HS-27A (cell line): Measurements from ENCODE around the gene HTRA2.

Source experiments
- DNase-seq: peaks from one replicate; pipeline ENCODE4 v3.0.0-alpha.2; 2012; ENCODE audit warnings: low read depth, missing footprints

Gene HTRA2

GRCh38 chr2:74515981-74516633 is 13.6 kb upstream of the HTRA2 start:
- DNase-seq, result no peak

- DNase-seq, result no peak
These were observed 13.1 kb upstream of the HTRA2 start for GRCh38 chr2:74516650-74517049.

DNA sequence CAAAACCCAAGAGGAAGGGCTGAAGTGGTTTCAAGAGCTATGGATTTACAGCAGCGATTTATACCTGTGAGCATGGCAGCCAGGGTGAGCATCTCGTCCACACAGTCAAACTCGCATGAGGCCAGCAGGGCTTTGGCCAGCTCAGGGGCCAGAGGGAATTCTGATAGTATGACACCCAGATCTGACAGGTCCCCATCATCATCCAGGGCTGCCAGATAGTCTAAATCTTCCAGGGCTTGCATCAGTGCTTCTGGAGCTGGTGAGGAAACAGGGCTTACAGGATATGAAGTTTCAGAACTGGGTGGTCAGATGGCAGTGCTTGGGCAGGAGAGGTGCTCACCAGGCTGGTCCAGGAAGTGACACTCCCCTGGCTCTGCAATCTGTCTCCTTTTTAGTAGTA is 7.2 kb upstream of the HTRA2 start:
- no peak for DNase-seq

DNA sequence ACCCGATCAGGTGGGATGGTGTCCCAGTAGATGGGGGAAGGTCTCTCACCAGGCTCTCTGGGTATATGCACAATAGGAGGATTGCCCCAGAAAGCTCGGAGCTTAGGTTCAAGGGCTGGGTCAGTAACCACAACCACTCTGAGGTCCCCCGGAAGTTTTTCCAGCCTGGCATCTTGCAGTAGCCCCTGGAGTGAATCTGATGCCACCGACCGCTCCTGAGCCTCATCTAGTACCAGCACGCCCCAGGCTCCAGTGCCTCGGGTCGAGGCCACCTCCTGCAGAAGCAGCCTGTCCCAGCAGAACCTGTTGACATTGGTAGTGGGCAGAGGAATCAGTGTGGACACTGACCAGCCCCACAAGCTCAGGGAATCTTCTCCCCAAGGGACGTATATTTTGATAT is 5.7 kb upstream of the HTRA2 start:
- DNase-seq, result no peak

GRCh38 chr2:74524955-74525716 is 4.6 kb upstream of the HTRA2 start:
- DNase-seq, result no peak

DNA sequence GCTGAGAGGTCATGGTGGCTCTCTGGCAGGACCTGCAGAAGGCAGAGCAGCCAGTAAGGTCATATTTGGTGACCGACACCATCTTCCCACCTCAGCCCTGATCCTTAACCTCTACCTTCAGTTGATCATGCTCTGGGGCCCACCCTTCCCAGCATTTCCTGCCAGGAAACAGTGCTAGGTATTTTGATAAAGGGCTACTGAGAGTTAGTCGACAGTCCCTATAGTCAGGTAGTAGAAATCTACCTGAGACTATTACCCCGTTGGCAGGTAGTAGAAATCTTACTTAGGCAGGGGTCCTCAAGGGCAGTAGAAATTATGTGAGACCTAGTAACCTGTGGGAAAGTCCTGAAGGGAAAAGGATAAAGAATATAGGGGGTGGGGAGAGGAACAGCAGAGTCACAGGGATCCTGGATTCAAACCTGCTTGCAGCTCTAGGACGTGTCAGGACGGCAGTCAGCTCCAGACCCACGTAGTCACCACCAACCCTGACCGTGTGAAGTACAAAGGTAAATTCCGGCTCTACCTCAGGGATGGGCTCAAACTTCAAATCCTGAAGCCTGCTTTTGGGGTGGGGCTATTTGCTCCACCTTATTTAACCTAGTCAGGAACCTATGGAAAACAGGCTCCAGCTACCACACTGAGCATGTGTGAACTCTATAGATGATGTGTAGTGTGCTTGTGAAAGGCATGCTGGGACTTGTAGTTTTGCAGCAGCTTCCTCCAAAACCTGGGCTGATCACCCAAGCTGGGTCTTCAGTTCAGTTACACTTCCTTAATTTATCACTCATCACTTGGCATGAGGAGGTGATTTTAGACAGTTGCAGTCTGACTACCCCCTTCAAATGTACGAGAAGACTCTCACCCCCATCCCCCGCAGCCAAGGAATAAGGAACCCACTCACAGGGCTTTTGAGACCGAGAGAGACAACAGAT is 3.8 kb upstream of the HTRA2 start, which contains the start of gene DQX1:
TSS of gene DQX1 (minus strand) at position 515 of the 932 bp plus-strand sequence. CDS start at position 13, 502 bp downstream.
- DNase-seq, result no peak

DNA sequence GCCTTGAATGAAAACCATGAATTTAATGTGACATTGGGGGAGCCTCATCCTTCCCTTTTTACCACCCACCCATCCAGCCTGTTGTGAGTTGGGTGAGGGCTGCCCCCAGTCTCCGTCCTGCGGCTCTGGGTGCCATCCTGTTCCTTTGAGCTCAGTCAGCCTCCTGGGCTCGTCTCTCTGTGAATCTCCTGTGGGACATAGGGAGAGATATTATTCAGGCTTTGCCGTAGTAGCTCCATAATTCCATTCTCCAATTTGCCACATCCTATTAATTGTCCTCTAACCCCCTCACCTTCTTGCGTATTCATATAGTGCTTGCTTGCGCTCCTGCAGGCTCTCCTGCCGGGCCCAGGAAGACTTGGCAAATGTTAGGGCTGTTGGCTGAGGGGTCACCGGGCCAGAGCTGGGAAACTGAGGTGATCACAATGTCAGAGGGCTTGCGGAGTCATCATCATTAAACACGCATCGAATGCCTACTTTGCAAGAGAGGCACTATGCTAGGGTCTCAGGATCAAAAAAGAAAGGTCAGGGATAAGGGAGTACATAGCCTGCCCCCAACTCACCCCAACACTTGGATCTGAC is 3.0 kb upstream of the HTRA2 start:
- no peak for DNase-seq

- DNase-seq, result no peak
These were observed 2.0 kb upstream of the HTRA2 start for GRCh38 chr2:74527741-74528140.

DNA sequence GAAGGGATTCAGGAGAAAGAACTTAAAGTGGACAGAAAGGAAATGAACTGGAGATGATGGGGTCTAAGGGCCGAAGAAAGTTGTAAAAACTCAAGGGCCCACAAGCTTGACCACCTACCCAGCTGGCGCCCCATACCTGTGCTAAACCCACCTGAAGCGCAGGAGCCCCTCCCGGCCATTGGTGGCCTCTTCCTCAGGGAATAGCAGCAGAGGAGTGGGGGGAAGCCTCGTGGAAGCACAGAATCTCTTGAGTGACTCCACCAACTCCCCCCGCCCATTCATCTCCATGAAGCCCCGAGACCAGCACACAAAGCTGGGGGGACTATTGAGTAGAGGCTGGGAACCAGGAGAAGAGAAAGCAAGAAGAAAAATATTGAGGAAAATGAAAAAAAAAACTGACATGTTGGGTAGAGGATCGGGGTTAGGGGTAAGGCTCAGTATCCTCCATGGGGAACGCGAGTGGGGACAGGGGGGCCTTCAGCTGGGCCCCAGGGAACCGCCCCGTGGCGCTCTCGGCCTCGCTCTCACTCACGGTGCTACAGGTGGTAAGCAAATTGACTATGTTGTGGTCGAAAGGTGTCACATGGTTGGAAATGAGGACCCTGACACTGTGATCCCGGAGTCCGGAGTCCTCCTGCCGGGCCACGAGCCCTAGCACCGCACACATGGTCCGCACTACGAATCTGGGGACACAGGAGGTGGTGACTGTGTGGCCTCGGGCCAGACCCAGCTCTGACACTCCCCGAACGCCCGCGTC is 955 bp upstream of the HTRA2 start:
- DNase-seq, result no peak

GRCh38 chr2:74530239-74531187 is 780 bp downstream of the HTRA2 start:
- DNase-seq, result no peak

DNA sequence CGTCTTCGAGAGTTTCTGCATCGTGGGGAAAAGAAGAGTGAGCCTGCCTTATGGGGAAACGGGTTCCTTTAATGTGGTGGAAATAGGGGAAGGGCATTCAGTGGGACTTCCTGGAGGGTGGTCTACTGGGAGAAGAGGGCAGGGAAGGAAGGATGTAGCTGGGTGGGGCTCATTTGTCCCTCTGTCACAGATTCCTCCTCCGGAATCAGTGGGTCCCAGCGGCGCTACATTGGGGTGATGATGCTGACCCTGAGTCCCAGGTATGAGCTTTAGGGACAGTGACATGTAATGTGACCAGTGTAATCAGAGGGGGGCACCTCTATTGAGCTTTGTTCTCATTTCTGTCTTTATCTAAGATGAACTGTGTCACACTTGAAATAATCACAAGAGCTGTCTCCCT is 1.9 kb downstream of the HTRA2 start:
- DNase-seq, result no peak

DNA sequence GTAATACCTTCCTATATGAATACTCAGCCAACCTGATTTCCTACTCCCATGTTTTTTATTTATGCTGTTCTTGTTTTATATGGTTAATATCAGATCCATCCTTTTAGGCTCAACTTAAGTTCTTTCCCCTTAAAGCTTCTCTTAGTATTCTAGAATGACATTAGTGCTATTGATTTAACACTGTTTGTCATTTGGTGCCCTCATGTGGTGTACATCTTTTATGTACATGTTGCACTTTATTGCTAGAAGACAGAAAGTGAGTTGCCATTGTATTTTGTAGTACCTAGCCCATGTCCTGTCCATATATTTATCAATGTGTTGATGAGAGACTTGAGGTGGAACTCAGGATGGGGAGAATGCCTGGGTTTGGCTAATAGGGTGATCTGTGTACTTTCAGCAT is 2.5 kb downstream of the HTRA2 start:
- DNase-seq, result no peak

DNA sequence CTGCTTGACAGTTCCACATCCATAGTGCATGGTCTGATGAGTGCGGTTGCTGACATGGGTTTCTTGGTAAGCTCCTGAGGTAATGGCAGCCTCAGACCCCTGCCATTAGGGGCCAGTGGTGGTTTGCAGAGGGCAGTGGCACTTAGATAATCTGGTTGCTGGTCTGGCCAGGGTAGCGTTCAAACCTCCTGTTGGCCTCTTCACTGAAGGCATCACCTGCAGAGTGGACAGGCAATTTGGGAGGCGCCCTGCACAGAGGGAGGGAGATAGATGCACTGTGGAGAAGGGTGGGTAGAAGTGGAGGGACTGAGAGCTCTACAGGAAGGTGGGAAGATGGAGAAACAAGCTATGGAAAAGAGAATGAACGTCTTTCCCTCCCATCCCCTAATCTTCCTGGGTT is 3.7 kb downstream of the HTRA2 start:
- DNase-seq, result no peak

GRCh38 chr2:74534411-74534810 is 4.7 kb downstream of the HTRA2 start:
- DNase-seq, result no peak

DNA sequence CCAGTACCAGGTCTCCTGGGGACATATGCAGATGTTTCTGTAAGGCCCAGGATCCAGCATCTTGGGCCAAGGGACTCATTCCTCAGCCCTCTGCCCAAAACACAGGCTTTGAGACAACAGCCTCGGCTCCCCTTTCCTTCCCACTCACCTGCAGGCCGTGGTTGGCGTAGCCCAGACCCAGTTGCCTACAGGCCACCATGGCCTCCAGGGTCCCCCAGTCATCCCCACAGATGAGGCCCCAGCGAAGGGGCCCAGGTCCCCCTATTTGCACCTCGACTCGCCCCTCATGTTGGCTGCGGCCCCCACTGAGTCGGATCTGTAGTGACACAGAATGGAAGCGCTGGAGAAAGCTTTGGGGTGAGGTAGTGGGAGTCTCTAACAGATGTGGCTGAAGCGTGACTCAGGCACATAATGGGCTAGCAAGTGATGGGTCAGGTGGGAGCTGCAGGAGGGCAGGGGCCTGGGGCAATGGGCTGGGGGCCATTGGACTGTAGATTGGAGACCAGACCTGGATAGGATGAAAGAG is 5.8 kb downstream of the HTRA2 start:
- no peak for DNase-seq

- no peak for DNase-seq
These were observed 6.6 kb downstream of the HTRA2 start for GRCh38 chr2:74536166-74536950.

DNA sequence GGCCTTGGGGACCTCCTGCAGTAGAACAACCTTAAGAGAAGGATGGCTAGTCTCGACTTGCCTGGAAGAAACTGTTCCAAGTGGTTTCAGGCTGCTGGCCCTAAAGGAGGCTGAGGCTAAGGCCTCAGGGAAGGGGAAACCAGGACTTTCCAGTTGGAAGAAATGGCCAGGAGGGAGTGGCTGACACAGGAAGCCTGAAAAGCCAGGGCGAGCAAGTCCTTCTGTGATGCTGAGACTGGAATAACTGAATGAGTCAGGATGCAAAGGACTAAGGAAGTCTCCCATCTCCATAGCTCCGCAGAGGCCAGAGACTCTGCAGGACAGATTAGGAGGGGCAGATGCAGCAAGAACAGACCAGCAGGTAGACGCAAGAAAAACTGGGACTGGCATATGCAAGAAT is 7.4 kb downstream of the HTRA2 start:
- no peak for DNase-seq

DNA sequence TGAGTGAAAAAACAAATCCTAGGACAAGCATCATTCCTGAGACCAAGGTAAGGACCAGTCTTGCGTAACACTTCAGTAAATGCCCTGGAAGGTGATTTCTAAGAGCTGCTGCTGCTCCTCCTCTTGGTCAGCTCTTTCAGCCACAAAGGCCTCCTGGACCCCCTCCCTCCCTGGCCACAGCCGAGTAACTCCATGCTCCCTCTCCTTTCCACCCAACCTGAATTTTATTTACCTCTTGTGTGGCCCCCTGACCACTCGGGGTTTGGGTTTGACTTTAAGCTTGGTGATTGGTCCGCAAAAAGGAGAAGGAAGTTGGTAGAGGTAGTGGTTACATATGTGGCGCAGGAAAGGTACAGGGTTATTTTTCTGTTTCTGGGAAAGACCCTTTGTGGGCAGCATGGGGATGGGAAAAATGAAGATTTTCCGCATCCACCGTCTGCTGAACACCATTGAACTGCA is 9.2 kb downstream of the HTRA2 start:
- DNase-seq, result no peak

DNA sequence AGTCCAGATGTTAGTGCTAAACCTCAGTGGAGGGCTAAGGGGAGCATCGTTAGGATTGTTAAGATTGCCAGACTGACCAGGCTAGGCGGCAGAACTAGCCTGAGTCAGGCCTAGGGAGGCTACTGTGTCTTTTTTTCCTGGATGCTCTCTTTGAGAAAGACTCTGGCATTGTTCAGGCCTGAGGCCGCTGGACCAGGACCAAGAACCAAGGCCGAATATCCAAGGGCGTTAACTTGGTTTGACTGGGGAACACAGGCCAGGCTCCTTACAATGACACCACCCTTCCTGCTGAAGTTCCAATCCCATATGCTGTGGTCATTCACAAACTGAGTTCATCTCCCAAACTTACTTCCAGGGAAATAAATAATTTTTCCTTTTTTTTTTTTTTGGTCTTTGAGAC is 10.6 kb downstream of the HTRA2 start:
- DNase-seq, result no peak
